Measurements from ENCODE around the gene RNF26. TPM values are rescaled to one million over a fixed set of nuclear protein-coding genes. Genes with fewer than 3 reads are reported as not detected.

Gene RNF26
- total and polyA plus RNA-seq, 2 of the 13 experiments (the other 11 are each of a cell fraction or from before 2014, with no cell fraction given) = 11.9 to 26.3 TPM

DNA sequence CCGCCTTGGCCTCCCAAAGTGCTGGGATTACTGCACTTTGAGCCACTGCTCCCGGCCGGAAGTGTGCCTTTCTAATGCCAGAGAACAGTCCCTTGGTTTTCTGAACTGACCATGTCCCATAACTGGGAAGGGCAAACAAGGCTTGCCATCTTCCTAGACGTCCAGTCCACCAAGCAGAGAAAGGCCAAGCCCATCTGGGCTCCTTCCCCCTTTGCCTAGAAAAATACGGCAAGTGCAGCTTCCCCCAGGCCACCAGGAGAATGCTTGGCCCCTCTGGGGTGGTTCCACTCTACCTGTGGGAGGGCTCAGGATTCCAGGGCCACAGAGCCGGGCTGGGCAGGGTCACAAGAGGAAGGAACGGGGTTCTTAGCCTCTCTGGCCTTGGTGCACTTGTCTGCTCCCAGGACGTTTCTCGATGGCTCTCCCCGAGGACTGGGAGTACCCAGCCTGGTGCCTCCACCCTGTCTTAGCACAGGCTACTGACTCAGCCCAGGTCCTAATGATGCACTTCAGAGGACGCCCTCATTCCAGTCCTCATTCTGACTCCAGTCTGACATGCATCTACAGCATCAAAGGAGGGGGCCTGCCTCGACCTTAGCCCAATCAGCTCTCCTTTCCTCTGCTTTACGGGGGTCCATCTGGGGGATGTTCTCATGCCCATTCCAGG lies 46.0 kb downstream of the RNF26 start (continued):
- no peak for TF ChIP-seq RNF219 (CRISPR knock-in tag; IDR thresholded peaks at IDR 0.05)
- no peak for TF ChIP-seq NR2F6 (IDR thresholded peaks at IDR 0.05)
- TF ChIP-seq NR2F6 (CRISPR knock-in tag; IDR thresholded peaks at IDR 0.05) = 0 out of 2 replicates have a peak, but pooled peaks have one; percentile 16
- no peak for TF ChIP-seq ZNF75D (CRISPR knock-in tag; IDR thresholded peaks at IDR 0.05; ENCODE audit: borderline replicate concordance)
- TF ChIP-seq ZNF609 (CRISPR knock-in tag; IDR thresholded peaks at IDR 0.05; ENCODE audit: borderline replicate concordance) = no peak
- TF ChIP-seq HMGXB3 (CRISPR knock-in tag; IDR thresholded peaks at IDR 0.05; ENCODE audit: borderline replicate concordance) = no peak
- TF ChIP-seq CTCF (CRISPR knock-in tag; IDR thresholded peaks at IDR 0.05) = peak; percentile 17; the same call in 1 of the 2 replicates
- TF ChIP-seq TFE3 (CRISPR knock-in tag; IDR thresholded peaks at IDR 0.05) = 0 out of 2 replicates have a peak, but pooled peaks have one; percentile 40
- no peak for TF ChIP-seq ATRX (CRISPR knock-in tag; IDR thresholded peaks at IDR 0.05; ENCODE audit: borderline replicate concordance)
- TF ChIP-seq, protein P1, sequence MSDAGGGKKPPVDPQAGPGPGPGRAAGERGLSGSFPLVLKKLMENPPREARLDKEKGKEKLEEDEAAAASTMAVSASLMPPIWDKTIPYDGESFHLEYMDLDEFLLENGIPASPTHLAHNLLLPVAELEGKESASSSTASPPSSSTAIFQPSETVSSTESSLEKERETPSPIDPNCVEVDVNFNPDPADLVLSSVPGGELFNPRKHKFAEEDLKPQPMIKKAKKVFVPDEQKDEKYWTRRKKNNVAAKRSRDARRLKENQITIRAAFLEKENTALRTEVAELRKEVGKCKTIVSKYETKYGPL (CRISPR knock-in tag; IDR thresholded peaks at IDR 0.05) = no peak
- no peak for TF ChIP-seq ZSCAN20 (CRISPR knock-in tag; IDR thresholded peaks at IDR 0.05; ENCODE audit: borderline replicate concordance)
- no peak for TF ChIP-seq SNAPC5 (CRISPR knock-in tag; IDR thresholded peaks at IDR 0.05; ENCODE audit: borderline replicate concordance)
